Skeletal muscle cell (primary cell): Measurements from ENCODE around the gene VAPB.

Experiments used
- DNase-seq: peaks from one replicate; pipeline ENCODE4 v3.0.0-alpha.2; 2010; ENCODE audit warnings: low read depth
- H3K4me3 ChIP-seq: 2 replicates; pipeline ENCODE4 v1.5.1; 2011; ENCODE audit warnings: low read depth, mild to moderate bottlenecking, control low read depth, low read length, moderate library complexity

VAPB gene

GRCh38 chr20:58432186-58432954 lies 43.3 kb downstream of the VAPB start:
- peak; percentile 64 for DNase-seq
- H3K4me3 ChIP-seq, result no peak overlapping the region

GRCh38 chr20:58433029-58433647 lies 44.1 kb downstream of the VAPB start:
- H3K4me3 ChIP-seq, result no peak overlapping the region
- DNase-seq, result no peak

GRCh38 chr20:58433759-58434158 lies 44.7 kb downstream of the VAPB start:
- H3K4me3 ChIP-seq, result no peak overlapping the region
- peak; percentile 57 for DNase-seq

- no peak for DNase-seq
- no peak overlapping the region for H3K4me3 ChIP-seq
Measured at GRCh38 chr20:58434326-58434725, 45.3 kb downstream of the VAPB start.

- no peak for DNase-seq
- no peak overlapping the region for H3K4me3 ChIP-seq
Measured at GRCh38 chr20:58435237-58435636, 46.2 kb downstream of the VAPB start.

- DNase-seq, result no peak
Measured at GRCh38 chr20:58436868-58437645, 48.0 kb downstream of the VAPB start.

GRCh38 chr20:58438970-58439808 lies 50.2 kb downstream of the VAPB start:
- DNase-seq, result no peak
- no peak overlapping the region for H3K4me3 ChIP-seq

More at GRCh38 chr20:58436868-58437645, 48.0 kb downstream of the VAPB start:
- no peak overlapping the region for H3K4me3 ChIP-seq

- peak; percentile 18 for DNase-seq
- no peak overlapping the region for H3K4me3 ChIP-seq
Measured at GRCh38 chr20:58440021-58440767, 51.2 kb downstream of the VAPB start.

GRCh38 chr20:58441723-58442122 lies 52.7 kb downstream of the VAPB start:
- DNase-seq, result no peak
- no peak overlapping the region for H3K4me3 ChIP-seq

- no peak overlapping the region for H3K4me3 ChIP-seq
- no peak for DNase-seq
Measured at GRCh38 chr20:58444746-58445255, 55.8 kb downstream of the VAPB start.

- no peak for DNase-seq
- H3K4me3 ChIP-seq, result no peak overlapping the region
Measured at GRCh38 chr20:58446264-58446959, 57.4 kb downstream of the VAPB start.

GRCh38 chr20:58446960-58447265 lies 57.9 kb downstream of the VAPB start:
- no peak overlapping the region for H3K4me3 ChIP-seq
- no peak for DNase-seq

- no peak for DNase-seq
- H3K4me3 ChIP-seq, result no peak overlapping the region
Measured at GRCh38 chr20:58447511-58448391, 58.7 kb downstream of the VAPB start.

- no peak overlapping the region for H3K4me3 ChIP-seq
- no peak for DNase-seq
Measured at GRCh38 chr20:58448958-58449357, 59.9 kb downstream of the VAPB start.

GRCh38 chr20:58449681-58450221 lies 60.7 kb downstream of the VAPB start:
- H3K4me3 ChIP-seq, result no peak overlapping the region
- no peak for DNase-seq

GRCh38 chr20:58450254-58450653 lies 61.2 kb downstream of the VAPB start:
- DNase-seq, result no peak

GRCh38 chr20:58452667-58453255 lies 63.7 kb downstream of the VAPB start:
- no peak for DNase-seq
- no peak overlapping the region for H3K4me3 ChIP-seq

More at GRCh38 chr20:58450254-58450653, 61.2 kb downstream of the VAPB start:
- H3K4me3 ChIP-seq, result no peak overlapping the region
